ENCODE data around the gene SESN2.

The SESN2 gene

DNA sequence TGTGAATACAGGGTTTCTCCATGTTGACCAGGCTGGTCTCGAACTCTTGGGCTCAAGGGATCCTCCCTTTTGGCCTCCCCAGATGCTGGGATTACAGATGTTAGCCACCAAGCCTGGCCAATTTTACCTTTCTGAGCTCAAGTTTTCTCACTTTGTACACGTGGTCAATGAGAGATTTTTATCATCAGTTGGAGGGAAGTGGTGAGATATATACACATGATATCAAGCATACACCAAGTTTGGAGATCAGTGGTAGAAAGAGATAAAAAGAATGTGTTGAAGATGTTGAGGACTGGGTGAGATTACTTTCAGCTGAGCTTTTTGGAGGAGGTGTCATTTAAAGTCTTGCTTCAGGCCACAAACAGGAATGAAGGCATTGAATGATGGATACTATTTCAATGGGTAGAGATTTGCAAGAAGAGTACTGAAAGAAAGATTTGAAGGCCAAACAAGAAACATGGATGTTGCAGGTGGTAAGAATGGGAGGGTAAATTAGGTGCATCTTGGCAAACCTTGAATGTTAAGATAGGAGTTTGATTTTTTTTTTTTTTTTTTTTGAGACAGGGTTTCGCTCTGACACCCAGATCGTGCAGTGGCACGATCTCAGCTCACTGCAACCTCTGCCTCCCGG, 3.0 kb upstream of the SESN2 start:
- Histone ChIP-seq H3K27me3 (ENCODE audit: insufficient read depth, low read length, poor library complexity) (no peaks in the 10 kb centered on the region), H3K79me2 (ENCODE audit: insufficient read depth, low read length) (peaks cover 20% of the 10 kb centered on the region), H3K27ac (ENCODE audit: low read length) (no peak overlapping the region), H3K9ac (ENCODE audit: low read depth, low read length) (no peak overlapping the region), H3K9me3 (ENCODE audit: insufficient read depth, low read length, severe bottlenecking) (no peaks in the 10 kb centered on the region), H3K4me2 (ENCODE audit: insufficient read depth, low read length) (no peak overlapping the region), H4K20me1 (ENCODE audit: insufficient read depth, low read length) (peaks cover 12% of the 10 kb centered on the region; the same call in 1 of the 2 replicates), H3K4me1 (ENCODE audit: insufficient read depth, low read length) (peaks cover 28% of the 10 kb centered on the region), H3K4me3 (ENCODE audit: low read depth in 1 of 2, low read length in 2 of 2) (no peak overlapping the region), H2AFZ (ENCODE audit: low read depth, low read length) (no peak overlapping the region), H3K36me3 (ENCODE audit: insufficient read depth, low read length) (no peaks in the 10 kb centered on the region)
- no peak for TF ChIP-seq EZH2 (IDR thresholded peaks at IDR 0.05; ENCODE audit: borderline replicate concordance, low read depth, low read length, severe bottlenecking)
- TF ChIP-seq, protein P1, sequence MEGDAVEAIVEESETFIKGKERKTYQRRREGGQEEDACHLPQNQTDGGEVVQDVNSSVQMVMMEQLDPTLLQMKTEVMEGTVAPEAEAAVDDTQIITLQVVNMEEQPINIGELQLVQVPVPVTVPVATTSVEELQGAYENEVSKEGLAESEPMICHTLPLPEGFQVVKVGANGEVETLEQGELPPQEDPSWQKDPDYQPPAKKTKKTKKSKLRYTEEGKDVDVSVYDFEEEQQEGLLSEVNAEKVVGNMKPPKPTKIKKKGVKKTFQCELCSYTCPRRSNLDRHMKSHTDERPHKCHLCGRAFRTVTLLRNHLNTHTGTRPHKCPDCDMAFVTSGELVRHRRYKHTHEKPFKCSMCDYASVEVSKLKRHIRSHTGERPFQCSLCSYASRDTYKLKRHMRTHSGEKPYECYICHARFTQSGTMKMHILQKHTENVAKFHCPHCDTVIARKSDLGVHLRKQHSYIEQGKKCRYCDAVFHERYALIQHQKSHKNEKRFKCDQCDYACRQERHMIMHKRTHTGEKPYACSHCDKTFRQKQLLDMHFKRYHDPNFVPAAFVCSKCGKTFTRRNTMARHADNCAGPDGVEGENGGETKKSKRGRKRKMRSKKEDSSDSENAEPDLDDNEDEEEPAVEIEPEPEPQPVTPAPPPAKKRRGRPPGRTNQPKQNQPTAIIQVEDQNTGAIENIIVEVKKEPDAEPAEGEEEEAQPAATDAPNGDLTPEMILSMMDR (IDR thresholded peaks at IDR 0.05; ENCODE audit: borderline replicate concordance, extremely low read depth, low read length, poor library complexity, severe bottlenecking) = no peak
- DNase-seq = no peak
- peak; percentile 18; the same call in 1 of the 3 replicates for ATAC-seq (ENCODE audit: insufficient read depth, low read depth)

DNA sequence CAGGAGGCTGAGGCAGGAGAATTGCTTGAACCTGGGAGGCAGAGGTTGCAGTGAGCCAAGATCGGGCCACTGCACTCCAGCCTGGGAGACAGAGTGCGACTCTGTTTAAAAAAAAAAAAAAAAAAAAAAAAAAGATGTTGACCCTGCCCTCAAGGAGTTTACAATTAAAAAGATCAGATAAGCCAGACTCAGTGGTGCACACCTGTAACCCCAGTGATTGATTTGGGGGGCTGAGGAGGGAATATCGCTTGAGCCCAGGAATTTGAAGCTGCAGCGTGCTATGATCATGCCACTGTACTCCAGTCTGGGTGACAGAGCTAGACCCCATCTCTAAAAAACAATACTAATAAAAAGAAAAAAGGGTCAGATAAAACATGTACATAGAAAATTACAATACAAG, 1.6 kb upstream of the SESN2 start:
- Histone ChIP-seq H3K27ac (ENCODE audit: low read length) (no peak overlapping the region), H3K4me1 (ENCODE audit: insufficient read depth, low read length) (peaks cover 35% of the 10 kb centered on the region), H3K79me2 (ENCODE audit: insufficient read depth, low read length) (peaks cover 29% of the 10 kb centered on the region), H2AFZ (ENCODE audit: low read depth, low read length) (no peak overlapping the region), H3K27me3 (ENCODE audit: insufficient read depth, low read length, poor library complexity) (no peaks in the 10 kb centered on the region), H4K20me1 (ENCODE audit: insufficient read depth, low read length) (peaks cover 19% of the 10 kb centered on the region; the same call in 1 of the 2 replicates), H3K36me3 (ENCODE audit: insufficient read depth, low read length) (no peaks in the 10 kb centered on the region), H3K4me3 (ENCODE audit: low read depth in 1 of 2, low read length in 2 of 2) (no peak overlapping the region), H3K4me2 (ENCODE audit: insufficient read depth, low read length) (no peak overlapping the region), H3K9ac (ENCODE audit: low read depth, low read length) (no peak overlapping the region), H3K9me3 (ENCODE audit: insufficient read depth, low read length, severe bottlenecking) (no peaks in the 10 kb centered on the region)
- ATAC-seq (ENCODE audit: insufficient read depth, low read depth) (no peak), DNase-seq (no peak)
- TF ChIP-seq EZH2 (IDR thresholded peaks at IDR 0.05; ENCODE audit: borderline replicate concordance, low read depth, low read length, severe bottlenecking) = no peak
- TF ChIP-seq, protein P1 (IDR thresholded peaks at IDR 0.05; ENCODE audit: borderline replicate concordance, extremely low read depth, low read length, poor library complexity, severe bottlenecking) = no peak

DNA sequence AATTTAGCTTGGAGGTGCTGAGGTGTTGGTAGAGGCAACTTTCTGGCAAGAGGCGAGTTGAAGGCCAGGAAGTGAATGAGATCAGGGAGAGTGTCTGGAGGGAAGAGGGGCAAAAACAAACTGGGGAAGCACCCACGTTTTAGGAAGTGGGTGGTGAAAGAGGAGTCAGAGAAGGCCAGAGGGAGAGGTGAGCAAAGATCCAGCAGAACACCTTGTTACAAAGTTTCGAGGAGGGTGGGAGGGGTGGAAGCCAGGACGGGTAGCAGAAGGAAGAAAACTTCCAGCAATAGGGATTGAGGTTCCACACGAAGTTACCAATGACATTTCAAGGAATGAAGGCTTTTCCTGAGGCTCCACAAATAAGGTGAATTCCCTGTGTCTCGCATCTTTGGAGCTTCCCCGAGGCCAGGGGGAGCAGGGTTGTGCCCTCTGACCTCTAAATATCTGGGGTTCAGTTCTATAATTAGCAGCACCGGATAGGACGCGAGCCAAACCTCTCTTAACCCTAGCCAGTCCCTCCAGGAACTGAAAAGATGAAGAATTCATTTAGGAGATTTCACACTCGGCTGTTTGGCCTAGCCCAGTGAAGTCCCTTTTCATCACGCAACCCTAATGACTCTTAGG, 578 bp upstream of the SESN2 start:
- Histone ChIP-seq H3K36me3 (ENCODE audit: insufficient read depth, low read length) (no peaks in the 10 kb centered on the region), H3K27me3 (ENCODE audit: insufficient read depth, low read length, poor library complexity) (no peaks in the 10 kb centered on the region), H3K79me2 (ENCODE audit: insufficient read depth, low read length) (peaks cover 39% of the 10 kb centered on the region), H4K20me1 (ENCODE audit: insufficient read depth, low read length) (peaks cover 28% of the 10 kb centered on the region; the same call in 1 of the 2 replicates), H3K9me3 (ENCODE audit: insufficient read depth, low read length, severe bottlenecking) (no peaks in the 10 kb centered on the region), H3K9ac (ENCODE audit: low read depth, low read length) (peak overlapping the region; percentile 41), H3K4me1 (ENCODE audit: insufficient read depth, low read length) (peaks cover 39% of the 10 kb centered on the region), H2AFZ (ENCODE audit: low read depth, low read length) (peak overlapping the region; percentile 90), H3K4me3 (ENCODE audit: low read depth in 1 of 2, low read length in 2 of 2) (peak overlapping the region in 1 of 2 experiments; percentile 97; a peak in 2 of 4 replicates), H3K4me2 (ENCODE audit: insufficient read depth, low read length) (peak overlapping the region; percentile 97), H3K27ac (ENCODE audit: low read length) (peak overlapping the region; percentile 69)
- ATAC-seq (ENCODE audit: insufficient read depth, low read depth) (no peak), DNase-seq (no peak)
- no peak for TF ChIP-seq EZH2 (IDR thresholded peaks at IDR 0.05; ENCODE audit: borderline replicate concordance, low read depth, low read length, severe bottlenecking)
- TF ChIP-seq, protein P1 (IDR thresholded peaks at IDR 0.05; ENCODE audit: borderline replicate concordance, extremely low read depth, low read length, poor library complexity, severe bottlenecking) = no peak
